Stimulated activated memory B cell treated with anti-CD40 and anti-IgM and Interleukin-4, amounts not matched to agents 10 μg/mL and 1 μg/mL and 100 μg/mL, for 72 hours (primary cell): ENCODE results near the gene PACSIN1.

Experiments used
- ATAC-seq: fragments of 150-1000 bp; cut with Tn5 transposase; 2 replicates; pipeline ENCODE4 v1.10.0; 2021
- H3K27ac Mint-ChIP-seq: one replicate; pipeline ENCODE4 v1.8.0; 2022; ENCODE audit warnings: mild to moderate bottlenecking, mixed read lengths
- H3K27me3 Mint-ChIP-seq: one replicate; pipeline ENCODE4 v1.8.0; 2022; ENCODE audit warnings: mixed read lengths
- H3K36me3 Mint-ChIP-seq: one replicate; pipeline ENCODE4 v1.8.0; 2022; ENCODE audit warnings: mixed read lengths
- H3K4me1 Mint-ChIP-seq: one replicate; pipeline ENCODE4 v1.8.0; 2022; ENCODE audit warnings: mixed read lengths
- H3K4me3 Mint-ChIP-seq: one replicate; pipeline ENCODE4 v1.8.0; 2022; ENCODE audit warnings: mild to moderate bottlenecking, moderate library complexity, mixed read lengths
- H3K9me3 Mint-ChIP-seq: one replicate; pipeline ENCODE4 v1.8.0; 2022; ENCODE audit warnings: mixed read lengths

The PACSIN1 gene

DNA sequence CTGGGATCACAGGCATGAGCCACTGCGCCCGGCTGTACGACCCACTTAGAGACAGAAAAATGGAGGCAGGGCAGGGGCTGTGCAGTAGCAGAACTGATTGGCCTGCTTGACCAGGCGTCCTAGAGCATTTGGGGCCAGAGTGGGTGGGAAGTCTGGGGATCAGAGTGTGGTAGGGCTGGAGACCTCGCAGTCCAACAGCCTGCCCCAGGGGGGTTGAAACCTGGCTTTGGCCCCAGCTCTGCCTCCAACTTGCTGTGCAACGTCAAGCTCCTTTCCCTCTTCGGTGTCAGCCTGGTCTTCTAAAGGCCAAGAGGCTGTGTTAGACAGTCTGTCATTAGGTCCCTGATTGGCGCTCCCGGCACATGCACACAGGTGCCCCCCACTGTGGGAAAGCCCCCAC is 105.5 kb downstream of the PACSIN1 start:
- no peak for ATAC-seq
- no peaks in the 10 kb centered on the region for H3K9me3 Mint-ChIP-seq
- no peaks in the 10 kb centered on the region for H3K4me1 Mint-ChIP-seq
- no peak overlapping the region for H3K4me3 Mint-ChIP-seq
- H3K36me3 Mint-ChIP-seq, result no peaks in the 10 kb centered on the region
- peaks cover 40% of the 10 kb centered on the region for H3K27me3 Mint-ChIP-seq
- no peak overlapping the region for H3K27ac Mint-ChIP-seq

DNA sequence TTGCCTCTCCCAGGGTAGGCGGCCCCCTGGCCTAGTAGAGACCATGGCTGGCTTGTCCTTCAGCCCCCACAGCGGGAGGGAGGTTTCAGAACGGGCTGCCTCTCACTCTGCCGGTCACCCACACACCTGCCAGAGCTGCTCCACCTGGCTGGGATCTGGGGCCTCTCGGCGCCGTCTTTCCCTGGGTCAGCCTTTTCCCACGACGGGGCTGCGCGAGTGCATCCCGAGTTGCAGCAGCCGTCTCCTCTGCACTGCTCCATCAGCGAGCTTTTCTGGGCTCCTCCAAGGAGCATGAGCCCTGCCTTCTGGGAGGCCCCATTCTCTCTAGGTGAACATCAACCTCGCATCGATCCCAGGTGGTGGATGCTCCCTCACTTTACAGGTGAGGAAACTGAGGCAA is 106.1 kb downstream of the PACSIN1 start:
- no peak overlapping the region for H3K27ac Mint-ChIP-seq
- ATAC-seq, result no peak
- H3K27me3 Mint-ChIP-seq, result peaks cover 40% of the 10 kb centered on the region
- no peaks in the 10 kb centered on the region for H3K9me3 Mint-ChIP-seq
- no peaks in the 10 kb centered on the region for H3K4me1 Mint-ChIP-seq
- no peak overlapping the region for H3K4me3 Mint-ChIP-seq
- H3K36me3 Mint-ChIP-seq, result no peaks in the 10 kb centered on the region

- Mint-ChIP-seq H3K27me3 (peaks cover 40% of the 10 kb centered on the region), H3K4me1 (no peaks in the 10 kb centered on the region), H3K27ac (no peak overlapping the region)
Measured at GRCh38 chr6:34572585-34572984, 106.7 kb downstream of the PACSIN1 start.

GRCh38 chr6:34573567-34574183 is 107.8 kb downstream of the PACSIN1 start:
- no peak for ATAC-seq
- H3K27me3 Mint-ChIP-seq, result peaks cover 29% of the 10 kb centered on the region
- no peak overlapping the region for H3K4me3 Mint-ChIP-seq
- no peaks in the 10 kb centered on the region for H3K36me3 Mint-ChIP-seq
- no peaks in the 10 kb centered on the region for H3K9me3 Mint-ChIP-seq
- H3K27ac Mint-ChIP-seq, result no peak overlapping the region
- no peaks in the 10 kb centered on the region for H3K4me1 Mint-ChIP-seq

More at GRCh38 chr6:34572585-34572984, 106.7 kb downstream of the PACSIN1 start:
- H3K9me3 Mint-ChIP-seq, result no peaks in the 10 kb centered on the region
- H3K4me3 Mint-ChIP-seq, result no peak overlapping the region
- ATAC-seq, result no peak
- H3K36me3 Mint-ChIP-seq, result no peaks in the 10 kb centered on the region

GRCh38 chr6:34574647-34575293 is 108.9 kb downstream of the PACSIN1 start:
- Mint-ChIP-seq H3K36me3 (no peaks in the 10 kb centered on the region), H3K9me3 (no peaks in the 10 kb centered on the region), H3K27ac (no peak overlapping the region), H3K27me3 (peaks cover 22% of the 10 kb centered on the region), H3K4me1 (no peaks in the 10 kb centered on the region), H3K4me3 (no peak overlapping the region)
- no peak for ATAC-seq

GRCh38 chr6:34575326-34575725 is 109.5 kb downstream of the PACSIN1 start:
- no peaks in the 10 kb centered on the region for H3K4me1 Mint-ChIP-seq
- no peak for ATAC-seq
- H3K27ac Mint-ChIP-seq, result no peak overlapping the region
- H3K27me3 Mint-ChIP-seq, result peaks cover 18% of the 10 kb centered on the region
- H3K9me3 Mint-ChIP-seq, result no peaks in the 10 kb centered on the region
- H3K4me3 Mint-ChIP-seq, result no peak overlapping the region
- no peaks in the 10 kb centered on the region for H3K36me3 Mint-ChIP-seq

DNA sequence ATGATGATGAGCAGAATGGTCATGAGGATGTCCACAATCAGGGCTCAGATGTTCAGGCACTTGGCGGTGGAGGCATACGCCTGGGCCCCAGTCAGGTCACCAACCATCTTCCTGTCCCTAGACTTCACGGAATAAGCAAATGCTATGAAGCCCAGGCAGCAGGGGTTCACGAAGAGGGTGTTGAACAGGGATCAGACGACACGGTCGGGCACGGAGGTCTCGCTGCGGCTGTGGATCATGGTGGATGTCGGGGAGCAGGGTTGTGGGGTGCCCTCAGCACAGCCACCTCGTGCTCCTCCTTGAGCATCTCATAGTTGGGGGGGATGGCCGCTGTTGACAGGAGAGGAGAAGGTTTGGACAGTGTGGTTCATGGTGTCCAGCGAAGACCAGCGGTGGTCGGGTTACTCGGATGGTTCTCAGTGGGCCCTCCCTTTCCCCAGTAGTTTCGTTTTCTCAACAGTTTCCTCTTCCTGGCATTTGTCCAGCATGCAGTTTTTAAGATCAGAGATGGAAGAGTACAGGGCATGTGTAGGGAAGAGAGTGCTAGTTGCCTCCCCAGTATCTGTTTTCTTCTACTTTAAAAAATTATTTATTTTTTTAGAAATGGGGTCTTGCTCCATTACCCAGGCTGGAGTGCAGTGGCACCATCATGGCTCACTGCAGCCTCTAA is 110.5 kb downstream of the PACSIN1 start:
- no peaks in the 10 kb centered on the region for H3K36me3 Mint-ChIP-seq
- H3K27me3 Mint-ChIP-seq, result peaks cover 12% of the 10 kb centered on the region
- no peak overlapping the region for H3K4me3 Mint-ChIP-seq
- no peak overlapping the region for H3K27ac Mint-ChIP-seq
- no peaks in the 10 kb centered on the region for H3K9me3 Mint-ChIP-seq
- ATAC-seq, result no peak
- no peaks in the 10 kb centered on the region for H3K4me1 Mint-ChIP-seq

- Mint-ChIP-seq H3K9me3 (no peaks in the 10 kb centered on the region), H3K27me3 (no peaks in the 10 kb centered on the region), H3K27ac (no peak overlapping the region), H3K36me3 (no peaks in the 10 kb centered on the region), H3K4me1 (no peaks in the 10 kb centered on the region), H3K4me3 (no peak overlapping the region)
- ATAC-seq, result no peak
Measured at GRCh38 chr6:34578445-34579262, 112.8 kb downstream of the PACSIN1 start.

DNA sequence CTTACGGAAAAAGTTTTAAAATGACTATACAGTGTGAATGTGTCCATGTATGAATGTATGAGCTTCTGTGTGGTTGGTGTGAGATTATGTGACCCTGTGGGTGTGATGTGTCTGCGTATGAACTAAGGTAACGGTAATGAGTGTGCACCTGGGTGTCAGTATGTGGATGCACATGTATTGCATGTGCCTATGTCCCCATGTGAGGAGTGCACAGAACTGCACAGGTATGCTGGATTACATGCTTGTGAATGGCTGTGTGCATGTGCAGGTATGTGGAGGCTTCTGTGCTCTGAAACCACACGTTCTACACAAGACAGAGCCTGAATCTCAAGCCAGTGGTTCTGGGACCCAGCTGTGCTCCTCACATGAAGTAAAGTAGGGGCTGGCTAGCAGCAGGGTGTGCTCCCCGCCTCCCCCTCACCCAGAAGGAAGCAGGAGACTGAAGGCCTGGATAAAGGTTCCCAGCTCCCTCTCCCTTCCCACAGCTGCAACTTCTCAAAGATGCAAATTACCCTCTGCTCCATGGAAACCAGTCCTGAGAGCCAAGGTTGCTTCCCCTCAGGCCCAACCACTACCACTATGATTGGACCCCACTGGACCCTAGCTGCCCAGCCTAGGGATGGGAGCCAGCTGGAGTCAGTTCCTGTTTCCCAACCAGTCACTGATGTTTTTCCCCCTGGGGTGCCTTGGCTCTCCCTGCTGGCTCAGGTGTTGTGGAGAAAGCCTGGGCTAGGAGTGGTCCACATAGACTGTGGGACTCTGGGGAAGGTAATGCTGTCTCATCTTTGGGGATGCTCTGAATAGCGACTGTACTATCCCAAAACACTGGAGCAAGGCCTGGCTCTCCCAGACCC is 115.1 kb downstream of the PACSIN1 start:
- Mint-ChIP-seq H3K27ac (no peak overlapping the region), H3K36me3 (peaks cover 12% of the 10 kb centered on the region), H3K4me1 (peaks cover 9% of the 10 kb centered on the region), H3K9me3 (no peaks in the 10 kb centered on the region), H3K4me3 (no peak overlapping the region), H3K27me3 (no peaks in the 10 kb centered on the region)
- ATAC-seq, result no peak

GRCh38 chr6:34581561-34581920 is 115.7 kb downstream of the PACSIN1 start:
- Mint-ChIP-seq H3K27me3 (no peaks in the 10 kb centered on the region), H3K4me1 (peaks cover 9% of the 10 kb centered on the region), H3K36me3 (peaks cover 12% of the 10 kb centered on the region), H3K4me3 (no peak overlapping the region), H3K27ac (no peak overlapping the region), H3K9me3 (no peaks in the 10 kb centered on the region)
- ATAC-seq, result no peak

DNA sequence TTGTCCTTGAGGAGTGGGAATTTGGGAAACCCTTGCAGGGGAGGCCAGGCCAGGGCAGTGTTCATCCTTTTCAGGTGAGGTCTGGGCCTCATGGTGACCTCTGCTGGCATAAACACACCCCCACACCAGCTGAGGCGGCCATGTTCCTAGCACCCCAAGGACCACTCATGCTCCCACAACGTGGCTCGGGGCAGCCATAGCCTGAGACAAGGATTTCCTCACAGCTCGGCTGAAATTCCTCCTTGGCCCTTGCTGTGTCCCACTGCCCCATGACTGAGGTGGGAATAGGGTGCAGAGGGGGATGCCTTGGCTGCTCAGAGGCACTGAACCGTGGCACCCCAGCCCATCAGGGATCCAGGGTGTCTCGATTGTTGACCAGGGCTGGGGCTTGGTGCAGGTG is 117.6 kb downstream of the PACSIN1 start:
- Mint-ChIP-seq H3K4me1 (peaks cover 9% of the 10 kb centered on the region), H3K36me3 (peaks cover 24% of the 10 kb centered on the region)
- ATAC-seq, result no peak

DNA sequence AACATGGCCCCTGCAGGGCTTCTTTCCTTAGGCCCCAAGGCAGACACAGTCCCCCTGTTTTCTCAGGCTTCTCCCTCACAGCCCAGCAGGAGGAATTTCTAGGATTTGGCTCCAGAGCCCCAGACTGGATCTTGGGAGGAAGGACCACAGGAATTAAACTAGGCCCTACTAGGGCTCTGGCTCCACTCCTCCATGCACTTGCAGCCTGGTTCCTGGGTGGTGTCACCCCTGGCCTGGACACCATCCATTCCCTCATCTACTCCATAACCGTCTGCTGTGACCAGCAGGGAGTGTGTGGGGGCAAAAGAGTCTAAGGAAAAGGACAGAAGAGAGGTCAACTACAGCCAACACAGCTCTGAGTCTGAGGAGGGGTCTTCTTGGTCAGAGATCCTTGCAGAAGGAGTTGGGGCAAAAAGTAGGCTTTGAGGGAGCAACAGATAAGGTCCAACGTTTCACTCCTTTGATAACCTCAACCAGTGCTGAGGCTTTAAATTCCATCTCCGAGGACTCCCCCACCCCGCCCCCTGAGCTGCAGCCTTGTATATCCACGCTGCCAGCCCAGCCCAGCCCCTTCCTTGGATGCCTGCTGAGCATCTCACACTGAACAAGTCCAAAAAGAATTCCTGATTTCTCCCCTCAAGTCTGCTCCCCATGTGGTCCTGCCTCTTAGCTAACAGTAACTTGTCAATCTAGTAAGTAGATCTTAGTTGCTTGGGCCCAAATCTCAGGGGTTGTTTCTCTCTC is 118.2 kb downstream of the PACSIN1 start:
- Mint-ChIP-seq H3K27ac (no peak overlapping the region), H3K4me3 (no peak overlapping the region), H3K4me1 (peaks cover 9% of the 10 kb centered on the region), H3K36me3 (peaks cover 29% of the 10 kb centered on the region), H3K9me3 (no peaks in the 10 kb centered on the region), H3K27me3 (no peaks in the 10 kb centered on the region)
- no peak for ATAC-seq

More for the DNA sequence above, 117.6 kb downstream of the PACSIN1 start:
- Mint-ChIP-seq H3K27me3 (no peaks in the 10 kb centered on the region), H3K27ac (no peak overlapping the region), H3K9me3 (no peaks in the 10 kb centered on the region), H3K4me3 (no peak overlapping the region)

DNA sequence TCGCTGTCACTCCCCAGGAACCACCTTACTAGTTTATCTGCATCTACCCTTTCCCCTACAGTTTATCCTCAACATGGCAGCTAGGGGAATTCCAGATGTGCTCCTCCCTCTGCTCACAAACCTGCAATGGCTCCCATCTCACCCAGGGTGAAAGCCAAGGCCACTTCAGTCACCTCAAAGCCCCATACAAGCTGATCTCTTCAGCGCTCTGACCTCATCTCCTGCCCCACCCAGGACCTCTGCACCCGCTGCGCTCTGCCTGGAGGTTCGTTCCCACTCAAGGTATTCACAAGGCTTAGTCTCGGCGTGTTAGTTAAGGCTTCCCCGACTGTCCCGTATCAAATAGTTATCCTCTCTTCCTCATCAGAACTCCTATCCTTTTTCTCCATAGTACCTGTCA is 118.8 kb downstream of the PACSIN1 start:
- H3K36me3 Mint-ChIP-seq, result peaks cover 36% of the 10 kb centered on the region
- peaks cover 15% of the 10 kb centered on the region for H3K4me1 Mint-ChIP-seq
- ATAC-seq, result no peak
- no peaks in the 10 kb centered on the region for H3K27me3 Mint-ChIP-seq
- H3K9me3 Mint-ChIP-seq, result no peaks in the 10 kb centered on the region
- H3K27ac Mint-ChIP-seq, result no peak overlapping the region
- no peak overlapping the region for H3K4me3 Mint-ChIP-seq
